Upper lobe of right lung (tissue), 1 donor: ENCODE data around the gene ZNF524. TPM values are rescaled to one million over a fixed set of nuclear protein-coding genes. Genes with fewer than 3 reads are reported as not detected.
A peak's percentile ranks its signal among the peaks of the same experiment; 100 is the strongest.

ENCODE experiments used
- ATAC-seq: fragments of 200-7000 bp; cut with Tn5 transposase; one replicate; pipeline ENCODE4 v1.9.1; 2020; ENCODE audit warnings: mild to moderate bottlenecking, moderate library complexity
- DNase-seq: peaks from one replicate; pipeline ENCODE4 v3.0.0-alpha.2; 2020
- H3K27ac ChIP-seq: fragments of 200-600 bp; one replicate; pipeline ENCODE4 v1.8.0; 2022
- H3K27me3 ChIP-seq: fragments of 200-600 bp; one replicate; pipeline ENCODE4 v1.8.0; 2022; ENCODE audit warnings: mild to moderate bottlenecking
- H3K36me3 ChIP-seq: fragments of 200-600 bp; one replicate; pipeline ENCODE4 v1.8.0; 2022
- H3K4me1 ChIP-seq: fragments of 200-600 bp; one replicate; pipeline ENCODE4 v1.8.0; 2022
- H3K4me3 ChIP-seq: fragments of 200-600 bp; one replicate; pipeline ENCODE4 v1.8.0; 2022; ENCODE audit warnings: mild to moderate bottlenecking
- H3K9me3 ChIP-seq: fragments of 200-600 bp; one replicate; pipeline ENCODE4 v1.8.0; 2022
- intact Hi-C: fragments of 100-400 bp; cut with DNase I; formaldehyde crosslinking; loops from one replicate; pipeline ENCODE4 v1.11.0; 2022
- total RNA-seq: library from RNA; stranded (reverse); fragmentation: NEBNext Ultra II Directional; extraction: Animal tissue kit (Norgen Biotek cat#: 25700); gene quantifications from one replicate; pipeline ENCODE4 v1.2.1, GENCODE V29; 2021
- TF ChIP-seq, protein P1 (sequence below): fragments of 200-600 bp; IDR thresholded peaks from one replicate; pipeline ENCODE4 v1.8.0; 2022; ENCODE audit warnings: antibody characterized with exemption
- donor health status: DM: no; HTN: yes; CAD: no; lungs with severe emphysema.

The ZNF524 gene
- total RNA-seq, 1 donor from 2014 or later, result 28.6 TPM

DNA sequence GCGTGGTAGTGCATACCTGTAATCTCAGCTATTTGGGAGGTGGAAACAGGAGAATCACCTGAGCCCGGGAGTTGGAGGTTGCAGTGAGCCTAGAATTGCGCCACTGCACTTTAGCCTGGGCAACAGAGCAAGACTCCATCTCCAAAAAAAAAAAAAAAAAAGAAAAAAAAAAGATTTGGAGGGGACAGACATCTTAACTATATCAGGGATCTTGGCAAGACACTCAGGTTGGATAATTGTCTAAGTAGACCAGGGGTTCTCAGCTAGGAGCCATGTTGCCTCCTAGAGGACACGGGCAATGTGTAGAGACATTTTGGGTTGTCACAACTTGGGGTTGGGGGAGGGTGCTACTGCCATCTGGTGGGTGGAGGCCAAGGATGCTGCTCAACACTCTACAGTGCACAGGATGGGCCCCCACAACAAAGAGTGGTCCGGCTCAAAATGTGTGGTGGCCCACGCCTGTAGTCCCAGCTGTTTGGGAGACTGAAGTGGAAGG is 38.8 kb downstream of the ZNF524 start:
- Histone ChIP-seq H3K4me3 (no peak overlapping the region), H3K9me3 (no peaks in the 10 kb centered on the region), H3K27me3 (no peaks in the 10 kb centered on the region), H3K4me1 (peaks cover 62% of the 10 kb centered on the region), H3K27ac (no peak overlapping the region), H3K36me3 (no peaks in the 10 kb centered on the region)
- intact Hi-C loops, result no loop called here
- DNase-seq, result peak; percentile 70
- ATAC-seq, result no peak
- TF ChIP-seq, protein P1, sequence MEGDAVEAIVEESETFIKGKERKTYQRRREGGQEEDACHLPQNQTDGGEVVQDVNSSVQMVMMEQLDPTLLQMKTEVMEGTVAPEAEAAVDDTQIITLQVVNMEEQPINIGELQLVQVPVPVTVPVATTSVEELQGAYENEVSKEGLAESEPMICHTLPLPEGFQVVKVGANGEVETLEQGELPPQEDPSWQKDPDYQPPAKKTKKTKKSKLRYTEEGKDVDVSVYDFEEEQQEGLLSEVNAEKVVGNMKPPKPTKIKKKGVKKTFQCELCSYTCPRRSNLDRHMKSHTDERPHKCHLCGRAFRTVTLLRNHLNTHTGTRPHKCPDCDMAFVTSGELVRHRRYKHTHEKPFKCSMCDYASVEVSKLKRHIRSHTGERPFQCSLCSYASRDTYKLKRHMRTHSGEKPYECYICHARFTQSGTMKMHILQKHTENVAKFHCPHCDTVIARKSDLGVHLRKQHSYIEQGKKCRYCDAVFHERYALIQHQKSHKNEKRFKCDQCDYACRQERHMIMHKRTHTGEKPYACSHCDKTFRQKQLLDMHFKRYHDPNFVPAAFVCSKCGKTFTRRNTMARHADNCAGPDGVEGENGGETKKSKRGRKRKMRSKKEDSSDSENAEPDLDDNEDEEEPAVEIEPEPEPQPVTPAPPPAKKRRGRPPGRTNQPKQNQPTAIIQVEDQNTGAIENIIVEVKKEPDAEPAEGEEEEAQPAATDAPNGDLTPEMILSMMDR, result peak; percentile 43

DNA sequence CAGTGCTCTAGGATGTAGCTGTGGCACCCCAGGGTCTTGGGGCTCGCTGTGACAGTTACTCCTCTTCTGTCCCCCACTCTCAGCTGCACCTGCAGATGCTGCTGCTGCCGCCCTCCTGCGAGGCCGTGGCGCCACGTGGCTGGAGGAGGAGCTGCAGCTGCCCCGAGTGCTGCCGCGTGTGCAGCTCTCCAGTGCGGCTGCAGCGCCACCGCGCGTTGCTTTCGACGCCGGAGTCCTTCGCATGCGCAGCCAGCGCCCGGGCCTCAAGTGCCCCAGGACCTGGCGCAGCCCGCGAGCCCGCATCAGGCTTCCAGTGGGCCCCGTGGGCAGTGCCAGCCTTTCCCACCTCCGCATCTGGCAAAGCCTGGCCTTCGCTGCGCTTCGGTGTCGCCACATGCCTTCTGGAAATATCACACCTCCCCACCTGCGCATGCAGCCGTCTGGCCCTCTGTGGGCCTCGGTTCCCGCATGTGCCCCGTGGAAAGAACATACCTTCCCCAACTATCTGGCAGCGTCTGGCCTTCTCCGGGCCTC is 40.0 kb downstream of the ZNF524 start:
- ATAC-seq, result peak; percentile 37
- peaks cover 65% of the 10 kb centered on the region for H3K4me1 ChIP-seq

DNA sequence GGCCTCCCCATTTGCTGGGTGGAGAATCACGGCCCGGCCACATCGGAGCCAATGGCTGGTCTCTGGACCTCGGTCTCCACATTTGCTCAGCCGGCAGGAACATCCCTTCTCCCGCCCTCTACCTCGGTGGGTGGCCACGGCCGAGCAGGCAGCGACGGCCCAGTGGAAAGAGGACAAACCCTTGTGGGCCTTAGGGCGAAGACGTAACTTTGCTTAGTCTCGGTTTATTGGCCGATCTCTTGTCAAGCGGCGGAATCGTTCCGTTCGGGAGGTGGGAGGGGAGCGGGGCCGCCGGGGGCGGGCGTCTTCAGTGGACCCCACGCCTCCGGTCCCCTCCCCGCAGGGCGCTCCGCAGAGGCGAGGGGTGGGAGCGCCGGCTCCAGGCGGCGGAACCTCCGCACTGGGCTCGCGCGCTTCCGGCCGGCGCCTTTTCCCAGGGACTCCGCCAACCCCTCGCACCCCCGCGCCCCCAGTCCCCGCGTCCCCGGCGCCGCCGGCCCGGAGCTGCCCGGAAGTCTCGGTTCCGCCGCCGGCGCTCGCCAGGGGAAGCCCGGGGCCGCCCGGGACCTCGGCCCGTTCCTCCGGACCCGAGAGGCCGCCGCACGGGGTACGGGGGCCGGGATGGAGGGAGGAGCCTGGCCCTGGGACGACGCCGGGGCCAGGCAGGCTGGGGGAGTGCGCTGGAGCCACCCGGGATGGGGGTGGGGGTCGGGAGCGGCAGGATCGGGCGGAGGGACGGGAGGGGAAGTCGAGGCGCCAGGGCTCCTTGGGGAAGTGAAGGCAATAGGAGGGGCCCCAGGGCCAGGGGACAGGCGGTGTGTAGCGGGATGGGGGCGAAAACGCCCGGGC is 40.7 kb downstream of the ZNF524 start, which contains the start of gene ZNF580:
Gene ZNF580, plus strand, starts transcription at position 426 of the 849 bp plus-strand sequence. CDS start 1,507 bp downstream, outside the sequence.
- H3K4me1 ChIP-seq, result peaks cover 62% of the 10 kb centered on the region
- DNase-seq, result peak; percentile 86

More for the DNA sequence above, 40.0 kb downstream of the ZNF524 start:
- Histone ChIP-seq H3K27ac (peak overlapping the region; percentile 84), H3K36me3 (peaks cover 6% of the 10 kb centered on the region), H3K9me3 (no peaks in the 10 kb centered on the region), H3K27me3 (no peaks in the 10 kb centered on the region), H3K4me3 (peak overlapping the region; percentile 89)
- peak; percentile 88 for DNase-seq
- intact Hi-C loops, result no loop called here
- TF ChIP-seq, protein P1, result peak; percentile 54

DNA sequence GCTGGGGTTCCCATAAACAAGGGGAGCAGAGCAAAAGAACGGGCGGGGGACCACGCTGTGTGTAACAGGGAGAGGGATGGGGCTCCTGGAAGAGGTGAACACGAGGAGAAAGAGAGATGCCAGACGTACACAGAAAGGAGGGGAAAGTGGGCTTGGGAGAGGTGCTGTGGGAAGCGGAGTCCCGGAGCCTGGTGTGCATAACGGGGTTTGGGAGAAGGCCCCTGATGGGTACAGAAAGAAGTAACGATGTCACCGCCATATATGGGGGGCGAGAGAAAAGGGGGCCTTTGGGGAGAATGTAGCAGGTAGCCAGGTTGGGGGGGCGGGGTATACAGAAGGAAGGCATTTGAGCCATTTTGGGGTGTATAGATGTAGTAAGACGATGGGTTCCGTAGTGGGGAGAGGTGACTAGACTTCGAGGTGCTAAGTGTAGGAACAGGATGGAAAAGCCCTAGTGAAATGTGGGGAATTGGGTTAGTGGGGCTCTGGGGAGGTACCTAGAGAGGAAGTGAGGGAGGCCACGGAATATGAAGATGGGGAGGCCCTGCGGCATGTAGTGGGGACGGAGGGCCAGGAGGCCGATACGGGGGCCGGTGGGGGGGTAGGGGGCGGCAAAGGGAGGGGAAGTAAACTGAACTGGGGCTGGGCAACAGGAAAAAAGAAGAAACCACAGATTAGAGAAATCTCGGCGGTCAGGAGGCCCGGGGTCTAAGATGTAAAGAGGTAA is 41.5 kb downstream of the ZNF524 start:
- intact Hi-C loops, result no loop called here
- TF ChIP-seq, protein P1, result no peak
- no peaks in the 10 kb centered on the region for H3K27me3 ChIP-seq
- no peaks in the 10 kb centered on the region for H3K9me3 ChIP-seq
- DNase-seq (no peak), ATAC-seq (no peak)
- H3K4me3 ChIP-seq, result peak overlapping the region; percentile 89
- peak overlapping the region; percentile 84 for H3K27ac ChIP-seq
- peaks cover 54% of the 10 kb centered on the region for H3K4me1 ChIP-seq
- H3K36me3 ChIP-seq, result peaks cover 13% of the 10 kb centered on the region

More for the DNA sequence above, 40.7 kb downstream of the ZNF524 start, which contains the start of gene ZNF580:
- peak within 1 kb of the TSS; percentile 84 for H3K27ac ChIP-seq
- ATAC-seq, result peak; percentile 75
- intact Hi-C loops, result no loop called here
- H3K9me3 ChIP-seq, result no peaks in the 10 kb centered on the region
- peaks cover 13% of the 10 kb centered on the region for H3K36me3 ChIP-seq
- H3K4me3 ChIP-seq, result peak within 1 kb of the TSS; percentile 89
- H3K27me3 ChIP-seq, result no peaks in the 10 kb centered on the region
- TF ChIP-seq, protein P1, result no peak

DNA sequence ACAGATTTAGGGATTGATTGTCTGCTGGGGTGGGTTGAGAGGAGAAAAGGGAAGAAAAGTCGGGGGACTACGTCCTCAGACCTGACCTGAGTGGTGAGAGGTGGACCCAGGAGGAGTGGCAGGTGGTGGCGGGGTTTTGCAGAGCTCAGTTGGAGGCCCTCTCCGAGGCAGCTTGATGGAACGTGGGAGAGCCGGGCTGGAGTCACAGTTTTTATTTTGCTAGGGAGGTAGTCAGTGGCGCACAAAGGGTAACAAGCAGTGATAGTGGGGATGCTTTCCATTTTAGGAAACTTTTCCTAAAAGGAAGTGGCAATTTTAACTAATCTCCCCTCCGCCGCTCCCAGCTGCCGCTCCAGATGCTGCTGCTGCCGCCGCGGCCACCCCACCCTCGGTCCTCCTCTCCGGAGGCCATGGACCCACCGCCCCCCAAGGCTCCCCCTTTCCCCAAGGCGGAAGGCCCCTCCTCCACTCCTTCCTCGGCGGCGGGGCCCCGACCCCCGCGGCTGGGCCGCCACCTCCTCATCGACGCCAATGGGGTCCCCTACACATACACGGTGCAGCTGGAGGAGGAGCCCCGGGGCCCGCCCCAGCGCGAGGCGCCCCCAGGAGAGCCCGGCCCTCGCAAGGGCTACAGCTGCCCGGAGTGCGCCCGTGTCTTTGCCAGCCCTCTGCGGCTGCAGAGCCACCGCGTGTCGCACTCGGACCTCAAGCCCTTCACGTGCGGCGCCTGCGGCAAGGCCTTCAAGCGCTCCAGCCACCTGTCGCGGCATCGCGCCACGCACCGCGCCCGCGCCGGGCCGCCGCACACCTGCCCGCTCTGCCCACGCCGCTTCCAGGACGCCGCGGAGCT is 42.3 kb downstream of the ZNF524 start:
- Histone ChIP-seq H3K4me3 (peak overlapping the region; percentile 89), H3K4me1 (peaks cover 51% of the 10 kb centered on the region), H3K9me3 (no peaks in the 10 kb centered on the region), H3K27me3 (no peaks in the 10 kb centered on the region), H3K27ac (peak overlapping the region; percentile 84), H3K36me3 (peaks cover 13% of the 10 kb centered on the region)
- peak; percentile 80 for DNase-seq
- TF ChIP-seq, protein P1, result no peak
- ATAC-seq, result peak; percentile 1
- intact Hi-C loops, result no loop called here
